Thyroid gland (tissue), 4 donors: ENCODE results near the gene MPZL2.

ENCODE experiments used
- CTCF ChIP-seq, 6 experiments: fragments of 200-600 bp in 3 of 6; fragments of 450-650 bp in 3 of 6; sonication (generic) in 3 of 6; IDR thresholded peaks; one replicate each; pipeline ENCODE4 v1.5.1; 2016 to 2019; ENCODE audit warnings: antibody characterized with exemption in 6 of 6, mild to moderate bottlenecking in 2 of 6, inconsistent platforms in 1 of 6, moderate library complexity in 1 of 6
- POLR2A ChIP-seq, 2 donors: fragments of 450-650 bp; IDR thresholded peaks; one replicate each; pipeline ENCODE4 v1.6.1; 2017; ENCODE audit warnings: antibody characterized with exemption in 2 of 2, mild to moderate bottlenecking in 2 of 2, moderate library complexity in 1 of 2

- TF ChIP-seq POLR2A (IDR thresholded peaks at IDR 0.05): no peak
- no peak for TF ChIP-seq CTCF (IDR thresholded peaks at IDR 0.05)
These were observed 37.3 kb downstream of the MPZL2 start for GRCh38 chr11:118226781-118227180.
